GM18873 (cell line): Measurements from ENCODE around the gene DTL.

Source experiments
- ATAC-seq: cut with Tn5 transposase; IDR thresholded peaks from one replicate; pipeline ENCODE4 v1.9.1; 2021; ENCODE audit warnings: mild to moderate bottlenecking, moderate library complexity, moderate number of reproducible peaks; ENCODE audit not compliant: unreplicated experiment, low FRiP score

DTL gene

GRCh38 chr1:212089560-212090163 lies 54.1 kb downstream of the DTL start:
- no peak for ATAC-seq

GRCh38 chr1:212091438-212092121 lies 56.0 kb downstream of the DTL start:
- no peak for ATAC-seq

- no peak for ATAC-seq
Measured at GRCh38 chr1:212097360-212097759, 61.8 kb downstream of the DTL start.

GRCh38 chr1:212098310-212098709 lies 62.8 kb downstream of the DTL start:
- no peak for ATAC-seq

- no peak for ATAC-seq
Measured at GRCh38 chr1:212098771-212099170, 63.2 kb downstream of the DTL start.

GRCh38 chr1:212101251-212101650 lies 65.7 kb downstream of the DTL start:
- no peak for ATAC-seq

- no peak for ATAC-seq
Measured at GRCh38 chr1:212101735-212102134, 66.2 kb downstream of the DTL start.

- ATAC-seq: no peak
Measured at GRCh38 chr1:212104586-212105325, 69.2 kb downstream of the DTL start.

GRCh38 chr1:212106286-212106792 lies 70.8 kb downstream of the DTL start:
- ATAC-seq: no peak

GRCh38 chr1:212107481-212107880 lies 71.9 kb downstream of the DTL start:
- ATAC-seq: no peak

- no peak for ATAC-seq
Measured at GRCh38 chr1:212108187-212108586, 72.6 kb downstream of the DTL start.

GRCh38 chr1:212108981-212109380 lies 73.4 kb downstream of the DTL start:
- ATAC-seq: no peak

- ATAC-seq: no peak
Measured at GRCh38 chr1:212109728-212110127, 74.2 kb downstream of the DTL start.

GRCh38 chr1:212110617-212111016 lies 75.1 kb downstream of the DTL start:
- ATAC-seq: no peak

- no peak for ATAC-seq
Measured at GRCh38 chr1:212111536-212111935, 76.0 kb downstream of the DTL start.

GRCh38 chr1:212113706-212114105 lies 78.2 kb downstream of the DTL start:
- no peak for ATAC-seq

- ATAC-seq: no peak
Measured at GRCh38 chr1:212118167-212118871, 82.8 kb downstream of the DTL start.

GRCh38 chr1:212118872-212119260 lies 83.3 kb downstream of the DTL start:
- no peak for ATAC-seq

- no peak for ATAC-seq
Measured at GRCh38 chr1:212119397-212119837, 83.9 kb downstream of the DTL start.

GRCh38 chr1:212119863-212120262 lies 84.3 kb downstream of the DTL start:
- no peak for ATAC-seq

GRCh38 chr1:212121779-212122178 lies 86.2 kb downstream of the DTL start:
- no peak for ATAC-seq
